HG03439 (cell line): ENCODE measurements around the gene GPATCH4.
"Not testable (repeated sequence)": the region's sequence is repeated elsewhere in the genome, so short reads cannot be mapped to it uniquely, and the experiment has no call there.

Source experiments
- ATAC-seq: cut with Tn5 transposase; IDR thresholded peaks from one replicate; pipeline ENCODE4 v1.9.1; 2021; ENCODE audit warnings: mild to moderate bottlenecking, moderate library complexity; ENCODE audit not compliant: unreplicated experiment

GPATCH4 gene

GRCh38 chr1:156601122-156601830 lies at the start of gene GPATCH4:
TSS of gene GPATCH4 (minus strand) at chr1:156601479.
- peak; percentile 58 for ATAC-seq

- ATAC-seq: no peak
Measured at GRCh38 chr1:156648951-156649350, 47.7 kb upstream of the GPATCH4 start.

- no peak for ATAC-seq
Measured at GRCh38 chr1:156648496-156648895, 47.2 kb upstream of the GPATCH4 start.

- no peak for ATAC-seq
Measured at GRCh38 chr1:156647351-156647750, 46.1 kb upstream of the GPATCH4 start.

GRCh38 chr1:156646738-156647211 lies 45.5 kb upstream of the GPATCH4 start:
- no peak for ATAC-seq

- ATAC-seq: no peak
Measured at GRCh38 chr1:156645666-156646065, 44.4 kb upstream of the GPATCH4 start.

GRCh38 chr1:156645056-156645455 lies 43.8 kb upstream of the GPATCH4 start:
- ATAC-seq: no peak

GRCh38 chr1:156644640-156645039 lies 43.4 kb upstream of the GPATCH4 start:
- ATAC-seq: no peak

- ATAC-seq: no peak
Measured at GRCh38 chr1:156644146-156644545, 42.9 kb upstream of the GPATCH4 start.

- no peak for ATAC-seq
Measured at GRCh38 chr1:156643778-156644092, 42.5 kb upstream of the GPATCH4 start.

- ATAC-seq: no peak
Measured at GRCh38 chr1:156643049-156643777, 41.9 kb upstream of the GPATCH4 start.

GRCh38 chr1:156642265-156643048 lies 41.2 kb upstream of the GPATCH4 start:
- ATAC-seq: no peak

GRCh38 chr1:156641761-156642264 lies 40.5 kb upstream of the GPATCH4 start, which contains the start of gene BCAN:
TSS of gene BCAN (plus strand) at chr1:156642117. CDS start at chr1:156646055, 3,938 bp downstream.
- ATAC-seq: no peak

- no peak for ATAC-seq
Measured at GRCh38 chr1:156640842-156641706, 39.8 kb upstream of the GPATCH4 start.

GRCh38 chr1:156639601-156640101 lies 38.4 kb upstream of the GPATCH4 start:
- ATAC-seq: no peak

- no peak for ATAC-seq
Measured at GRCh38 chr1:156638189-156638985, 37.1 kb upstream of the GPATCH4 start.

- ATAC-seq: no peak
Measured at GRCh38 chr1:156632355-156632754, 31.1 kb upstream of the GPATCH4 start.

- not testable (repeated sequence) for ATAC-seq
Measured at GRCh38 chr1:156631152-156631551, 29.9 kb upstream of the GPATCH4 start.

GRCh38 chr1:156629823-156630449 lies 28.7 kb upstream of the GPATCH4 start:
- no peak for ATAC-seq
